GM13977 (cell line): ENCODE results near the gene ZDHHC3.

Experiments used
- DNase-seq: peaks from one replicate; pipeline ENCODE4 v3.0.0; 2012; ENCODE audit warnings: low spot score
- in situ Hi-C: fragments of 300-500 bp; cut with MboI; formaldehyde crosslinking; loops from one replicate; pipeline ENCODE4 v1.12.0; 2022; ENCODE audit warnings: low sequenced_read_pairs, low pct_unique_long_range_greater_than_20kb, mixed read lengths, inconsistent platforms; ENCODE audit not compliant: unreplicated experiment
- TF ChIP-seq, protein P1 (sequence below): IDR thresholded peaks from 2 replicates; pipeline ENCODE4 v1.5.1; 2012; ENCODE audit warnings: mild to moderate bottlenecking, control low read depth; ENCODE audit not compliant: insufficient read depth; ENCODE audit errors: extremely low read depth, missing control alignments

The ZDHHC3 gene

DNA sequence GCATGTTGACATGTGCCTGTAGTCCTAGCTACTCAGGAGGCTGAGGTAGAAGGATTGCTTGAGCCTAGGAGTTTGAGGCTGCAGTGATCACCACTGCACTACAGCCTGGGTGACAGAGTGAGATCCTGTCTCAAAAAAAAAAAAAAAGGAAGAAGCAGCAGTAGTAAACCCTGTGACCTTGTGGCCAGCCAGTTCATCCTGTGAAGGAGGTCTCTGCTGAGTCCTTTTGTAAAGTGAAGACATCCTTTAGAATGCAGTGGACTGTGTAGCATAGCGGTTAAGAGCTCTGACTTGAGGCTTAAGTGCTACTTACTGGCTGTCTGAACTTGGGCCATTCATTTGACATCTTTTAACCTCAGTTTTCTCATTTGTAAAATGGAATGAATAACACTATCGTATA is 8.4 kb upstream of the ZDHHC3 start:
- in situ Hi-C loops = no loop called here
- TF ChIP-seq, protein P1, sequence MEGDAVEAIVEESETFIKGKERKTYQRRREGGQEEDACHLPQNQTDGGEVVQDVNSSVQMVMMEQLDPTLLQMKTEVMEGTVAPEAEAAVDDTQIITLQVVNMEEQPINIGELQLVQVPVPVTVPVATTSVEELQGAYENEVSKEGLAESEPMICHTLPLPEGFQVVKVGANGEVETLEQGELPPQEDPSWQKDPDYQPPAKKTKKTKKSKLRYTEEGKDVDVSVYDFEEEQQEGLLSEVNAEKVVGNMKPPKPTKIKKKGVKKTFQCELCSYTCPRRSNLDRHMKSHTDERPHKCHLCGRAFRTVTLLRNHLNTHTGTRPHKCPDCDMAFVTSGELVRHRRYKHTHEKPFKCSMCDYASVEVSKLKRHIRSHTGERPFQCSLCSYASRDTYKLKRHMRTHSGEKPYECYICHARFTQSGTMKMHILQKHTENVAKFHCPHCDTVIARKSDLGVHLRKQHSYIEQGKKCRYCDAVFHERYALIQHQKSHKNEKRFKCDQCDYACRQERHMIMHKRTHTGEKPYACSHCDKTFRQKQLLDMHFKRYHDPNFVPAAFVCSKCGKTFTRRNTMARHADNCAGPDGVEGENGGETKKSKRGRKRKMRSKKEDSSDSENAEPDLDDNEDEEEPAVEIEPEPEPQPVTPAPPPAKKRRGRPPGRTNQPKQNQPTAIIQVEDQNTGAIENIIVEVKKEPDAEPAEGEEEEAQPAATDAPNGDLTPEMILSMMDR = no peak

DNA sequence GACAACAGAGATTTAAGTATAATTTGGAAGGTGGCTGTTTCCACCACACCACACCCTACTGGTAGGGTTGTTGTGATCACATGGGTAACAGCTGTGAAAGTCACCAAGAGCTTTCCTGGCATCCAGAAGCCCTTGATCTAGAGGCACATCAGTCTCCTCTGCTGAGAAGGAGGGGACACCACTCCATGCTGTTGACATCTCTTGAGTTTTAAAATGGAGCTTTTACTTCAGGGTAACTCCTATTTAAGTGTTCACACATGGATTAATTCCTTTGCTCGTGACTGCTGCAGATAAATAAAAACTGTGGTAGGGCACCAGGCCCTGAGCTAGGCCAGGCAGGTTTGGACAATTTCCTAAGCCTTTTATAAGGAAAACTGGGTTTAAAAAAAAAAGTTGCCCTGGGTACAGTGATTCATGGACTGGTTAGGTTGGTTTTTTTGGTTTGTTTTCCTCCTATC is 7.5 kb upstream of the ZDHHC3 start:
- no peak for DNase-seq
- TF ChIP-seq, protein P1 = no peak
- in situ Hi-C loops = no loop called here

More for the DNA sequence above, 8.4 kb upstream of the ZDHHC3 start:
- DNase-seq = peak; percentile 45

DNA sequence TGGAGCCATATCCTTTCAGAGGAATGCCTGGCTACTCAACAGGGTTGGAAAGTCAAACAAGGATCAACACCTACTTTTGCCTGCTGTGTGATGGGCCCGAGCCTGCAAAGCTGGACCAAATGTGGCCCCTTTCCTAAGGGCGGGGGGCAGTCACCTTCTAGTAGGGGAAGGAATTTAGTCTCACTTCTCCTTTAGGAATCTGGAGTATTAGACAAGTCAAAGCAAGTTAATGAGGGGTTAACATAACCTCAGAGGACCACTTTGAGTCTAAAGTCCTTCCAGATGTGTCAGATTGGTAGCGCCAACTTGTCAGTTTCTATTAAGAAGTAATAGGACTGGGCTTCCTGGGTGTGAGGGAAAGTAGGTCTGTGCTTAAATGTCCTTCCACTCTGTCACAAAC is 6.8 kb upstream of the ZDHHC3 start:
- no peak for DNase-seq
- in situ Hi-C loops = no loop called here

DNA sequence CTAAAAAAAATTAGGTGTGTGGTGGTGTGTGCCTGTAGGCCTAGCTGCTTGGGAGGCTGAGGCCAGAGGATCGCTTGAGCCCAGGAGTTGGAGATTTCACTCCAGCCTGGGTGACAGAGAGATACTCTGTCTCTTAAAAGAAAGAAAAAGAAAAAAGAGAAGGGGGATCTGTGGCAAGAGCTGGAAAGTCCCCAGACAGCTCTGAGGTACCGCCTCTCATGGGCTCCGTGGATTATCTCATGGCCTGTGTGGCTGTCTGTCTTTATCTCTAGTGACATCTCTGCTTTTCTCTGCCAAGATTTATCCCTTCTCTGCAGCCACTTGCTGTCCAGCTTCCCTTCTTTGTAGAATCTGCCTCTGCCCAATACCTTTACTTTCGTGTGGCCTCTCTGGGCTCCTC is 5.8 kb upstream of the ZDHHC3 start:
- TF ChIP-seq, protein P1 = no peak
- peak; percentile 71 for DNase-seq
- in situ Hi-C loops = no loop called here

More for the DNA sequence above, 6.8 kb upstream of the ZDHHC3 start:
- TF ChIP-seq, protein P1 = no peak

DNA sequence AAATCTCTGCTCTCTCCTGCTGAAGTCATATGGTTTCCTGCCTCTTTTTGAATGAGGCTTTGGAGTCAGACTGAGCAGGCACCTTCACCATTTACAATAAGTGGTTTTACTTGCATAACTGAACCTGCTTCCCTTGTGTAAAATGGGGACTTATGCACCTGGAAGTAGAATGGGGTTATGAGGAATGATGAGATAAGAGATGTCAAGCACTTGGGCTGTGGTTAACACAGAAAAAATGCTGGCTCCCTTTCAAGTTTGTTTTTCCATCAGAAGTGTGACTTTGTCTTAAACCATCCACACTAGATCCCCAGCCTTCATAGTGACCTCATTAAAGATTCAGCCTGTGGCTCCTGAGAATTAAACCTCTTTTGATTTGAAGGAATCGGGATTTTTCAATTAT is 5.2 kb upstream of the ZDHHC3 start:
- no peak for DNase-seq
- in situ Hi-C loops = no loop called here
- TF ChIP-seq, protein P1 = no peak

DNA sequence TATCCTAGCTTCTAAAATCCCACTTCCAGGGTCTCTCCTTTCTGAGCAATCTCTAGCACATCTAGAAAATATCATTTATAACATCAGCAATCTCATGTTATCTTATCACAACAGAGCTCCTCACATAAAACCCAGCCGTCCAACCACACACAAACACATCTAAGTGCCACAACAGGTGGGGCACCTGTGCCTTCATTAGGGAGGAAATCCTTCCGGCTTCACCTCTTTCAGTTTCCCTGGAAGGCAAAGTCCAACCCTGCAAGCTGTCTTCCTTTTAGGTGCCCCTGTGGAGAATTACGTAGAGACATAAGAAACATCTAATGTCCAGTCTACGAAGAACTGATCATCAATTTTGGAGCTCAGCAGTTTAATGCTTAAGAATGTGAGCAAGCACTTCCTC is 1.6 kb downstream of the ZDHHC3 start:
- DNase-seq = no peak
- TF ChIP-seq, protein P1 = no peak
- in situ Hi-C loops = no loop called here

DNA sequence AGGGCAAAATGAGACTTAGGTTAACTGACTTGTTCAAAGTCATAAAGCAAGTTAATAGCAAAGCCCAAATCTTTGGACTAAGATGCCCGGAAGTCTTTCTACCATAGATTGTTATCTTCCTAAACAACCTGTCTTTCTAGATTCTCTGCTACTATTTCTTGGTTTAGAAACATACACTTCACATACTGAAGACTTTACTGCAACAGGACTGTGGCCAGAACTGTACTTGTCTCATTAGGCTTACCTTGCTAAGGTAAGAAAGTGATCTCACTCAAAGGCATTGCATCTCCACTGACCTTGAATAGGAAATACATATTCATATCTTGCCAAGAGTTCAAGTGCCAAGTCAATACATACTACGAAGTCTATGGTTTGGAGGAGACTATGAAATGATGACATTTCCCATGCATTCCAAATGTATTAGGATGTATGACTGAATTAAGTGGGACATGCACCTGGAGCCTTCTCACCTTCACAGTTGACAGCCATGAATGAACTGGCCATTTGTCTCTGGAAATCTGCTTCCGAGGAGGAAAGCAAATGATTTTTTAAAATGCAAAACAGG is 5.0 kb downstream of the ZDHHC3 start:
- no peak for DNase-seq
- TF ChIP-seq, protein P1 = no peak
- in situ Hi-C loops = no loop called here
